ENCODE data around the gene TUBB6.

The TUBB6 gene

GRCh38 chr18:12309683-12310198, 1.7 kb downstream of the TUBB6 start:
- TF ChIP-seq CTCF (IDR thresholded peaks at IDR 0.05; ENCODE audit: extremely low read depth, missing control alignments) = no peak
- DNase-seq (ENCODE audit: low spot score) = no peak

- TF ChIP-seq CTCF (IDR thresholded peaks at IDR 0.05; ENCODE audit: extremely low read depth, missing control alignments) = no peak
- no peak for DNase-seq (ENCODE audit: low spot score)
Measured at GRCh38 chr18:12310762-12311161, 2.7 kb downstream of the TUBB6 start.

- no peak for TF ChIP-seq CTCF (IDR thresholded peaks at IDR 0.05; ENCODE audit: extremely low read depth, missing control alignments)
- no peak for DNase-seq (ENCODE audit: low spot score)
Measured at GRCh38 chr18:12312976-12313375, 4.9 kb downstream of the TUBB6 start.

GRCh38 chr18:12313530-12314245, 5.6 kb downstream of the TUBB6 start:
- DNase-seq (ENCODE audit: low spot score) = no peak
- TF ChIP-seq CTCF (IDR thresholded peaks at IDR 0.05; ENCODE audit: extremely low read depth, missing control alignments) = no peak

DNA sequence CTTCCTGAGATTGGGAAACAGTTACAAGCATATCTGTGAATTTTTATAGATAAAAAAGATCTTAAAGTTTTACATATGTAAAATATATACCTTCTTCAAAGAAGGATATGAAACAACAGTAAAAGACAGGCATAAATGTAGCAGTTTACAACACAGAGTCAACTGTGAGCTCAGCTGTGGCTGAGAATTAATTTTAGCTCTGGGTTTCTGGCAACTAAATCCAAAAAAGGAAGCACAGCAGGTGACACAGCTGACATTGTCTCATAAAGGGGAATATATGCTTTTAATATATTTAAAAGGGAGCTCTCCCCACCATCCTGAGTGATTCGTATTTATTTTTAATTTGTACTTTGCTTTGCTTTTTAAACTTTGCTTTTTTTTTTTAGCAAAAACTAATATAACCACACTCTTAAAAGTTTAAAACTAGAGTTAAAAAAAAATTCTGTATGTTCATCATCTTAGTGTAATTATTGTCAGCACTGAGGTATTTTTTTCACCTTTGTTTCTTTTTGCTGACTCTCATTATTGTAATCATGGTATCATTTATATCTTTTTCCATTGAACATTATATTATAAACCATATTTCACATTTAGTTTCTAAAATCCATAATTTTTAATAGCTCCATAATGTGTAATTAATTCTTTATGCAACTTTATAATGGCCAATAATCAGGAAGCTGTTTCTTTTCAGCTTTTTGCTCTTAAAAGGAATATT, 6.7 kb downstream of the TUBB6 start:
- no peak for TF ChIP-seq CTCF (IDR thresholded peaks at IDR 0.05; ENCODE audit: extremely low read depth, missing control alignments)
- no peak for DNase-seq (ENCODE audit: low spot score)

DNA sequence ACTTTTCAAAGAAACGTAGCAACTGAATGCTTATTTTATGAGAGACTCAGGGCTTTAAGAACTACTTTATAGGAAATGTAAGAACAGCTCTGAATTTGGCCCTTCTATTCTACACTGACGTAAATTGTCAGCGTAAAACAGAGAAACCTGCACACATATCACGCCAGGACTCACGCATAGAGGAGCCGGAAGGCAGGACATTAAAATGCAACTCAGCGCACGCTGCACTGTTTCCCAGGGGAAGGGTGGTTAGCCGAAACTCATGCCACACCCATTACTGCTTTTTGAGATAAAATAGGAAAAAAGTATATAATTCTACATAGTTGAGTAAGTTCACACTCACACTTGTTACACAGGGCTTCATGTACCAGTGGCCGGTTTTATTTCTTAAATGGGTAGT, 7.4 kb downstream of the TUBB6 start:
- TF ChIP-seq CTCF (IDR thresholded peaks at IDR 0.05; ENCODE audit: extremely low read depth, missing control alignments) = no peak

DNA sequence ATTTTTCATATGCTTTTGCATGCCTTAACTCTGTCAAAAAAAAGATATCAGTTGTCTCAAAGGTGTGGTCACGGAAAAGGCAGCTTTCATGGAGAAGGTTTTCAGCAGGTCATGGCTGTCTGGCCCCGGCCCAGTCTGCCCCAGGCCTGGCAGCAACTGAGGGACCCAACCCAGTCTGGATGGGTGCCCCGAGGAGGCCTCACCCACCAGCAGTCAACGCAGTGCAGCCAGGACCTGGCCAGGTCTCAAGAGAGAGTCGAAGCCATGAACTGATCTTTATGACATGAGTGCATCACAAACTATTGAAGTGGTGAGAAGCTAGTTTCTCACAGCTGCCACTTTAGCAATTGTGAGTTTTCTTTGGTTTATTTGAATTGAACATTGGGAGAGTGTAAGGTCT, 7.9 kb downstream of the TUBB6 start:
- no peak for DNase-seq (ENCODE audit: low spot score)
- TF ChIP-seq CTCF (IDR thresholded peaks at IDR 0.05; ENCODE audit: extremely low read depth, missing control alignments) = no peak

More for the DNA sequence above, 7.4 kb downstream of the TUBB6 start:
- DNase-seq (ENCODE audit: low spot score) = no peak
